PC-3 (cell line): ENCODE data around the gene MCFD2.

Experiments used
- CTCF ChIP-seq: fragments of 300-600 bp; sonication (generic); conservative IDR thresholded peaks from 2 replicates; pipeline ENCODE4 v1.5.1; 2017; ENCODE audit warnings: antibody characterized with exemption, low read depth, mild to moderate bottlenecking, low read length
- EZH2phosphoT487 ChIP-seq: fragments of 300-600 bp; sonication (generic); IDR thresholded peaks from 2 replicates; pipeline ENCODE4 v1.6.1; 2018; ENCODE audit warnings: mild to moderate bottlenecking, antibody characterized with exemption, low read length, borderline replicate concordance

DNA sequence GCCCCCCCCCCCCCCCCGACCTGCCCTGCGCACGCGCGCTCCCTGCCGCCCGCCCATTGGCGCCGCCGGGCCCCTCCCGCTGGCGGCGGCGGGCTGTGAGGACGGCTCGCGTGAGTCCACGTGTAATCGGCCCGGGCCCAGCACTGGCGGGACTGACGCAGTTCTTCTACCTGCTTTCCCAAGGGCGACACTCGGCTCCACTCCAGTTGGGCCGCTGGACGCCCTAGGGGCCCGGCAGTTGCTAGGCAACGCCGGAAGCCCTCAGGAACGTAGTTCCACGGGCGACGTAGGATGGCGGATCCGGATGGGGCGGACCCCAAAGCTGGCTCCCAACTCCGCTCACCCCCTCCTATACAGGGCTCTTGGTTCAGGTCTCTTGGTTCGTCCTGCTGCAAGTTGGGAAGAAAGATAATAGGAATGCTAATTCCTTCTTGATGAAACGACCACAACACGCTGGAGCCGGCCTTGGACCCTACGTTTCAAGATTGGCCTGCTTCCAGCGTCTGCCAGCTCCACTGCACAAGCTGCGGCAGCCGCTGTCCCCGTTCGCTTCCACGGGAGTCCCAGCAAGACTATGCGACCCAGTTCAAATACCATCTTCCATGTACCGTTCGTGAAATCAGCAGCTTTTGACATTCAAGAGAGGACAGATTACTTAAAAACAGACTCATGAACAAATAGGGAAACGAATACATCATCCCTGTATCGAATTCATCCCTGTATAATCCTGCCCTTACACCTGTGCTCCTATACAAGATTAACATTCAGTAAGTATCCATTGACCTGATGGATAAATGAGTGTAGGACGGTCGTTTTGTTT, 415 bp upstream of the MCFD2 start:
- TF ChIP-seq CTCF: no peak
- TF ChIP-seq EZH2phosphoT487: no peak
